HFFc6 (cell line): Measurements from ENCODE around the gene ANTXR2. TPM values are rescaled to one million over a fixed set of nuclear protein-coding genes. Genes with fewer than 3 reads are reported as not detected.

Experiments used
- DNase-seq: peaks from one replicate; pipeline ENCODE4 v3.0.0-alpha.2; 2018
- H3K27ac Mint-ChIP-seq: 2 replicates; pipeline ENCODE4 v1.8.0; 2020; ENCODE audit warnings: mild to moderate bottlenecking, mixed read lengths
- H3K27me3 Mint-ChIP-seq: 2 replicates; pipeline ENCODE4 v1.8.0; 2021; ENCODE audit warnings: mild to moderate bottlenecking, moderate library complexity, mixed read lengths; ENCODE audit not compliant: insufficient read depth
- H3K36me3 Mint-ChIP-seq: 2 replicates; pipeline ENCODE4 v1.8.0; 2021; ENCODE audit warnings: low read depth, mixed read lengths
- H3K4me1 Mint-ChIP-seq: 2 replicates; pipeline ENCODE4 v1.8.0; 2020; ENCODE audit warnings: low read depth, mixed read lengths
- H3K4me3 Mint-ChIP-seq: 2 replicates; pipeline ENCODE4 v1.8.0; 2020; ENCODE audit warnings: mild to moderate bottlenecking, moderate library complexity, mixed read lengths
- H3K9me3 Mint-ChIP-seq: 2 replicates; pipeline ENCODE4 v1.8.0; 2020; ENCODE audit warnings: mild to moderate bottlenecking, mixed read lengths
- CTCF ChIP-seq: fragments of 200-600 bp; sonication (generic); IDR thresholded peaks from 2 replicates; pipeline ENCODE4 v1.5.0; 2021; ENCODE audit warnings: antibody characterized with exemption, mild to moderate bottlenecking
- total RNA-seq, 6 experiments: library from RNA; stranded (reverse); fragmentation: NEBNext Ultra II Directional; extraction: Animal tissue kit (Norgen Biotek cat#: 25700); gene quantifications; 2 replicates in 1 of 6; 3 replicates in 5 of 6; pipeline ENCODE4 v1.2.3, GENCODE V29; 2021

ANTXR2 gene
- total RNA-seq, 6 experiments from 2014 or later: 137 to 198 (median 144) TPM

DNA sequence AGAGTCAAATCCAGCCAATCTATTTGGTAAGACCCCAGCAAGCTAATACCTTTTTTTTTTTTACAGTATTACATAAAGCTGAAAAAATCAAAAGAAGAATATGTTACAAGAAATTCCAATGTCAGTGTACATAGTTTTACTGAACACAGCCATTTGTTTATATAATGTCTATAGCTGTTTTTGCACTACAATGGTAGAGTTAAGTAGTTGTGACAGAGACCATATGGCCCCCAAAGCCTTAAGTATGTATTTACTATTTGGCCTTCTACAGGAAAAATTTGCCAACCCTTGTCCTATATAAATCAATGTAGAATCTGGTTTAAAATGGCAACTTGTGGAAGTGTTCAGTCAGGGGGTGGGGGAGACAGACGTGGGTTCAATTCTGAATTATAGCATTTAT, 60.7 kb downstream of the ANTXR2 start:
- H3K27ac Mint-ChIP-seq: peak overlapping the region; percentile 81
- H3K4me1 Mint-ChIP-seq: peaks cover 56% of the 10 kb centered on the region
- peak overlapping the region; percentile 73 for H3K4me3 Mint-ChIP-seq
- no peak for TF ChIP-seq CTCF
- no peaks in the 10 kb centered on the region for H3K9me3 Mint-ChIP-seq
- peaks cover 32% of the 10 kb centered on the region for H3K36me3 Mint-ChIP-seq
- H3K27me3 Mint-ChIP-seq: no peaks in the 10 kb centered on the region
- no peak for DNase-seq

- Mint-ChIP-seq H3K4me1 (peaks cover 62% of the 10 kb centered on the region), H3K9me3 (no peaks in the 10 kb centered on the region), H3K36me3 (peaks cover 38% of the 10 kb centered on the region), H3K27ac (peak overlapping the region; percentile 81), H3K4me3 (peak overlapping the region; percentile 73), H3K27me3 (no peaks in the 10 kb centered on the region)
- peak; percentile 87 for DNase-seq
- no peak for TF ChIP-seq CTCF
Measured at GRCh38 chr4:80011636-80012236, 61.3 kb downstream of the ANTXR2 start.

DNA sequence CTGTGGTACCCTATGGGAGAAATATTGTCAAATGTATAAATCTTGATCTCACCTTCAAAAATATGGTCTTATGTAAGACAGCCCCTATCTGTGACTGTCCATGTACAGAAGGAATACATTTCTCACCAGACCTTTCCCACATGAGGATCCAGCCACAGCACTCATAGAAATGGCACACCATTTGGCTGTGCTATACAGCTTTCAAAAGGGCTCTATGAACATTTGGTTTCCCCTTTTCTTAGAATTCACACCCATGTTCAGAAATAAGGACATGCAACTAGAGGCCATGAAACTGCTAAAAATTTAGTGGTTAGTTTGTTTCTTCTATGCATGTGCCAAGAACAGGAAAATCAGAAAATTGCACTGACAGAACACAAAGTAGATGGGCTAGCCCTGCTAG, 62.7 kb downstream of the ANTXR2 start:
- Mint-ChIP-seq H3K4me3 (no peak overlapping the region), H3K27ac (peak overlapping the region; percentile 57), H3K36me3 (peaks cover 52% of the 10 kb centered on the region), H3K27me3 (no peaks in the 10 kb centered on the region), H3K9me3 (no peaks in the 10 kb centered on the region), H3K4me1 (peaks cover 76% of the 10 kb centered on the region)
- no peak for DNase-seq
- TF ChIP-seq CTCF: no peak

- no peak for DNase-seq
- Mint-ChIP-seq H3K36me3 (peaks cover 57% of the 10 kb centered on the region), H3K4me3 (no peak overlapping the region), H3K4me1 (peaks cover 79% of the 10 kb centered on the region), H3K9me3 (peaks cover 2% of the 10 kb centered on the region), H3K27ac (peak overlapping the region; percentile 57), H3K27me3 (no peaks in the 10 kb centered on the region)
- TF ChIP-seq CTCF: no peak
Measured at GRCh38 chr4:80009806-80010205, 63.2 kb downstream of the ANTXR2 start.

- no peak overlapping the region for H3K4me3 Mint-ChIP-seq
- no peak for DNase-seq
- H3K27me3 Mint-ChIP-seq: no peaks in the 10 kb centered on the region
- H3K4me1 Mint-ChIP-seq: peaks cover 79% of the 10 kb centered on the region
- peaks cover 65% of the 10 kb centered on the region for H3K36me3 Mint-ChIP-seq
- H3K9me3 Mint-ChIP-seq: peaks cover 9% of the 10 kb centered on the region
- peak overlapping the region; percentile 57; the same call in 1 of the 2 replicates for H3K27ac Mint-ChIP-seq
- TF ChIP-seq CTCF: no peak
Measured at GRCh38 chr4:80008971-80009370, 64.1 kb downstream of the ANTXR2 start.
